SH-SY5Y (cell line): ENCODE results near the gene JAG1.

Experiments
- GATA2 ChIP-seq: IDR thresholded peaks from 2 replicates; pipeline ENCODE4 v1.6.1; 2011; ENCODE audit warnings: mild to moderate bottlenecking, low read depth, low read length
- GATA3 ChIP-seq: IDR thresholded peaks from 2 replicates; pipeline ENCODE4 v1.6.1; 2011; ENCODE audit warnings: low read depth, mild to moderate bottlenecking, low read length, moderate library complexity

GRCh38 chr20:10689385-10689784 lies 15.6 kb upstream of the JAG1 start:
- no peak for TF ChIP-seq GATA3
- TF ChIP-seq GATA2 = no peak
